OCI-LY3 (cell line): ENCODE data around the gene LRBA.

ENCODE experiments used
- CTCF ChIP-seq: fragments of 200-600, 300-600 bp; sonication (generic); IDR thresholded peaks from 2 replicates; pipeline ENCODE4 v1.5.1; 2014; ENCODE audit warnings: antibody characterized with exemption, low read length, low read depth
- EZH2phosphoT487 ChIP-seq: fragments of 200-600 bp; shearing (Covaris generic); IDR thresholded peaks from 2 replicates; pipeline ENCODE4 v1.6.1; 2018; ENCODE audit warnings: antibody characterized with exemption, mixed run types, low read depth

- TF ChIP-seq CTCF = no peak
- TF ChIP-seq EZH2phosphoT487 = no peak
Measured at GRCh38 chr4:150379454-150379853, 635.6 kb downstream of the LRBA start.
